ENCODE measurements around the gene TPPP3. TPM values are rescaled to one million over a fixed set of nuclear protein-coding genes. Genes with fewer than 3 reads are reported as not detected.
"Not testable (repeated sequence)": the region's sequence is repeated elsewhere in the genome, so short reads cannot be mapped to it uniquely, and the experiment has no call there.

Gene TPPP3
- polyA plus RNA-seq, 1 of the 3 experiments (the other 2 are of a cell fraction) = 33.5 TPM

- Histone ChIP-seq H3K9me2 (no peaks in the 10 kb centered on the region), H3F3A (replicated peaks; ENCODE audit: insufficient read depth) (peaks cover 6% of the 10 kb centered on the region), H3K27ac (ENCODE audit: low read depth in 2 of 2, low read length in 1 of 2) (no peak overlapping the region), H4K20me1 (ENCODE audit: insufficient read depth) (no peaks in the 10 kb centered on the region), H3K4me2 (no peak overlapping the region), H3K9ac (no peak overlapping the region), H3K36me3 (replicated peaks in 1 of 2; ENCODE audit: control insufficient read depth in 1 of 2, insufficient read depth in 2 of 2, low read length in 1 of 2) (no peaks in the 10 kb centered on the region), H3K4me3 (ENCODE audit: low read depth in 2 of 2, low read length in 1 of 2) (no peak overlapping the region), H2AFZ (ENCODE audit: low read depth) (no peak overlapping the region), H3K4me1 (ENCODE audit: control insufficient read depth in 1 of 2, insufficient read depth in 2 of 2, low read depth in 1 of 2, low read length in 1 of 2) (peaks cover 4 to 10% of the 10 kb centered on the region in 2 experiments; a peak in 2 of 4 replicates), H3K27me3 (ENCODE audit: insufficient read depth) (no peaks in the 10 kb centered on the region), H3K79me2 (ENCODE audit: insufficient read depth) (no peaks in the 10 kb centered on the region), H3K9me3 (no peaks in the 10 kb centered on the region)
- 83% methylated on average over 3 of the region's 3 CpGs for WGBS (ENCODE audit: low lambda C conversion rate)
- no peak for TF ChIP-seq EZH2phosphoT487 (IDR thresholded peaks at IDR 0.05; ENCODE audit: borderline replicate concordance, low read depth)
- TF ChIP-seq GATA2 (CRISPR knock-in tag; IDR thresholded peaks at IDR 0.05) = no peak
- CTCF ChIA-PET = interaction anchor here (1.0 to 4.4 kb wide), 4 partner anchors 10 to 83 kb away, joined by 3 to 16 read pairs (median 8); partner anchors contain the start of gene ZDHHC1
- DNase-seq = no peak
- POLR2A ChIA-PET = no interaction called here
These were observed 10.0 kb downstream of the TPPP3 start for GRCh38 chr16:67383284-67383683.

GRCh38 chr16:67378642-67379041 is 14.7 kb downstream of the TPPP3 start:
- no peak overlapping the region for H3K9ac ChIP-seq
- no peak for TF ChIP-seq RFX5 (IDR thresholded peaks at IDR 0.05; ENCODE audit: low read length)
- no peak for TF ChIP-seq REST (IDR thresholded peaks at IDR 0.05; ENCODE audit: low read depth, low read length)
- TF ChIP-seq SMC3 (IDR thresholded peaks at IDR 0.05; ENCODE audit: low read depth, low read length) = no peak
- TF ChIP-seq YY1 (IDR thresholded peaks at IDR 0.05; ENCODE audit: low read depth) = no peak
- no peak for TF ChIP-seq JUND (IDR thresholded peaks at IDR 0.05)
- TF ChIP-seq FOXM1 (IDR thresholded peaks at IDR 0.05; ENCODE audit: low read depth) = no peak
- no peak for TF ChIP-seq ELF1 (IDR thresholded peaks at IDR 0.05)
- TF ChIP-seq, protein P1, sequence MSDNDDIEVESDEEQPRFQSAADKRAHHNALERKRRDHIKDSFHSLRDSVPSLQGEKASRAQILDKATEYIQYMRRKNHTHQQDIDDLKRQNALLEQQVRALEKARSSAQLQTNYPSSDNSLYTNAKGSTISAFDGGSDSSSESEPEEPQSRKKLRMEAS (IDR thresholded peaks at IDR 0.05; ENCODE audit: low read depth) = no peak
- no peak overlapping the region for H2AFZ ChIP-seq (ENCODE audit: low read depth)
- DNase-seq = no peak
- no peaks in the 10 kb centered on the region for H3K4me1 ChIP-seq (ENCODE audit: control insufficient read depth in 1 of 2, insufficient read depth in 2 of 2, low read depth in 1 of 2, low read length in 1 of 2)
- H3K27ac ChIP-seq (ENCODE audit: low read depth in 2 of 2, low read length in 1 of 2) = no peak overlapping the region
- peaks cover 6% of the 10 kb centered on the region for H3F3A ChIP-seq (replicated peaks; ENCODE audit: insufficient read depth)
- POLR2A ChIA-PET = no interaction called here
- no peaks in the 10 kb centered on the region for H4K20me1 ChIP-seq (ENCODE audit: insufficient read depth)
- CTCF ChIA-PET = interaction anchor here (1.5 to 2.3 kb wide), 4 partner anchors 9 to 87 kb away, joined by 4 to 9 read pairs (median 4); partner anchors contain the start of genes TPPP3 and ZDHHC1
- WGBS (ENCODE audit: low lambda C conversion rate) = 89% methylated on average over 1 of the region's 1 CpG
- H3K27me3 ChIP-seq (ENCODE audit: insufficient read depth) = no peaks in the 10 kb centered on the region
- no peak overlapping the region for H3K4me3 ChIP-seq (ENCODE audit: low read depth in 2 of 2, low read length in 1 of 2)
- H3K79me2 ChIP-seq (ENCODE audit: insufficient read depth) = no peaks in the 10 kb centered on the region
- no peaks in the 10 kb centered on the region for H3K36me3 ChIP-seq (replicated peaks in 1 of 2; ENCODE audit: control insufficient read depth in 1 of 2, insufficient read depth in 2 of 2, low read length in 1 of 2)
- H3K9me2 ChIP-seq = no peaks in the 10 kb centered on the region
- no peaks in the 10 kb centered on the region for H3K9me3 ChIP-seq
- H3K4me2 ChIP-seq = no peak overlapping the region

- 84% methylated on average over 11 of the region's 11 CpGs for WGBS (ENCODE audit: low lambda C conversion rate)
- CTCF ChIA-PET = interaction anchor here (2.8 kb wide), 1 partner anchor 89 kb away, joined by 18 read pairs; no protein-coding TSS in a partner anchor
- H3K9me3 ChIP-seq; DNase-seq; H3K36me3 ChIP-seq (replicated peaks in 1 of 2; ENCODE audit: control insufficient read depth in 1 of 2, insufficient read depth in 2 of 2, low read length in 1 of 2); H3K9ac ChIP-seq; H3K27me3 ChIP-seq (ENCODE audit: insufficient read depth); H4K20me1 ChIP-seq (ENCODE audit: insufficient read depth); H3K79me2 ChIP-seq (ENCODE audit: insufficient read depth); H3K27ac ChIP-seq (ENCODE audit: low read depth in 2 of 2, low read length in 1 of 2); H3K4me1 ChIP-seq (ENCODE audit: control insufficient read depth in 1 of 2, insufficient read depth in 2 of 2, low read depth in 1 of 2, low read length in 1 of 2); H3K4me3 ChIP-seq (ENCODE audit: low read depth in 2 of 2, low read length in 1 of 2); H3K9me2 ChIP-seq; H3K4me2 ChIP-seq; H3F3A ChIP-seq (replicated peaks; ENCODE audit: insufficient read depth); POLR2A ChIA-PET: not testable (repeated sequence)
- 0 out of 2 replicates have a peak overlapping the region, but pooled peaks have one; percentile 11 for H2AFZ ChIP-seq (ENCODE audit: low read depth)
These were observed 17.3 kb downstream of the TPPP3 start for GRCh38 chr16:67376012-67376411.
